Endothelial cell of umbilical vein (primary cell): Measurements from ENCODE around the gene RNF150. TPM values are rescaled to one million over a fixed set of nuclear protein-coding genes. Genes with fewer than 3 reads are reported as not detected.

Source experiments
- BruUV-seq: library from RNA; stranded (reverse); fragments of 400-500 nt; replicated peaks from 2 replicates; lab custom pipeline; 2021; lab: Mats Ljungman, UMichigan
- CTCF ChIA-PET: fragments of 300-600, 350-600 bp; sonication (Branson Sonifier 250); formaldehyde crosslinking; loops from one replicate; lab custom pipeline; 2021; ENCODE audit warnings: antibody characterized with exemption, inconsistent platforms; lab: Charles Lee
- POLR2A ChIA-PET: fragments of 300-600, 350-600 bp; sonication (Branson Sonifier 250); formaldehyde crosslinking; loops from one replicate; lab custom pipeline; 2021; ENCODE audit warnings: antibody characterized with exemption, inconsistent platforms; lab: Charles Lee
- DNase-seq: peaks from one replicate; pipeline ENCODE4 v3.0.0-alpha.2; 2011; ENCODE audit warnings: low read depth, low spot score
- FAIRE-seq: peaks from 2 replicates; lab custom pipeline; 2011; peaks lifted over from hg19 to GRCh38; lab: Jason Lieb, UNC
- H2AFZ ChIP-seq: 2 replicates; pipeline ENCODE4 v1.6.0; 2012; ENCODE audit warnings: low read depth, low read length, control low read depth, inconsistent platforms
- H3K27ac ChIP-seq: 2 replicates; pipeline ENCODE4 v1.5.1; 2011; ENCODE audit warnings: low read depth, mild to moderate bottlenecking, control low read depth, low read length, moderate library complexity; ENCODE audit not compliant: insufficient read depth
- H3K27me3 ChIP-seq, 2 experiments: 2 replicates each; pipeline versions ENCODE4 v1.6.0 to v1.6.1; 2011; ENCODE audit warnings: low read length in 2 of 2, mixed read lengths in 1 of 2; ENCODE audit not compliant: control insufficient read depth in 2 of 2, insufficient read depth in 2 of 2
- H3K36me3 ChIP-seq, 2 experiments: 2 replicates in 1 of 2; 3 replicates in 1 of 2; pipeline ENCODE4 v1.5.1; 2011; ENCODE audit warnings: low read length in 2 of 2, mild to moderate bottlenecking in 1 of 2, moderate library complexity in 1 of 2; ENCODE audit not compliant: control insufficient read depth in 2 of 2, insufficient read depth in 2 of 2; ENCODE audit errors: extremely low read depth in 1 of 2
- H3K4me1 ChIP-seq: 3 replicates; pipeline ENCODE4 v1.5.1; 2011; ENCODE audit warnings: mild to moderate bottlenecking, low read length; ENCODE audit not compliant: control insufficient read depth, insufficient read depth; ENCODE audit errors: extremely low read depth
- H3K4me2 ChIP-seq: 2 replicates; pipeline ENCODE4 v1.6.1; 2011; ENCODE audit warnings: low read length, control low read depth, mixed read lengths; ENCODE audit not compliant: insufficient read depth
- H3K4me3 ChIP-seq, 3 experiments: fragments of 200-600 bp in 1 of 3; sonication (generic), shearing (Covaris generic) in 1 of 3; replicated peaks in 1 of 3; 2 replicates each; pipeline ENCODE4 v1.5.1; 2011 to 2016; ENCODE audit warnings: control low read depth in 3 of 3, low read length in 3 of 3, mild to moderate bottlenecking in 2 of 3, inconsistent platforms in 1 of 3, low read depth in 1 of 3, moderate library complexity in 1 of 3; ENCODE audit not compliant: insufficient read depth in 1 of 3
- H3K79me2 ChIP-seq: 2 replicates; pipeline ENCODE4 v1.6.0; 2012; ENCODE audit warnings: low read length, inconsistent platforms; ENCODE audit not compliant: control insufficient read depth, insufficient read depth
- H3K9ac ChIP-seq: replicated peaks from 2 replicates; pipeline ENCODE3; 2011; ENCODE audit warnings: low read length, control low read depth; ENCODE audit not compliant: insufficient read depth; ENCODE audit errors: extremely low read depth
- H3K9me1 ChIP-seq: replicated peaks from 3 replicates; pipeline ENCODE4 v1.6.0; 2011; ENCODE audit warnings: mild to moderate bottlenecking, low read length; ENCODE audit not compliant: control insufficient read depth, insufficient read depth; ENCODE audit errors: extremely low read depth
- H3K9me3 ChIP-seq: replicated peaks from 2 replicates; pipeline ENCODE4 v1.5.1; 2012; ENCODE audit warnings: low read length, inconsistent platforms; ENCODE audit not compliant: control insufficient read depth, insufficient read depth
- H4K20me1 ChIP-seq: replicated peaks from 2 replicates; pipeline ENCODE3; 2011; ENCODE audit warnings: mild to moderate bottlenecking, low read length; ENCODE audit not compliant: control insufficient read depth, insufficient read depth; ENCODE audit errors: extremely low read depth
- FOS ChIP-seq: IDR thresholded peaks from 2 replicates; pipeline ENCODE4 v1.6.1; 2011; ENCODE audit warnings: mild to moderate bottlenecking, low read length, moderate library complexity, borderline replicate concordance; ENCODE audit not compliant: insufficient read depth
- GATA2 ChIP-seq: IDR thresholded peaks from 2 replicates; pipeline ENCODE4 v1.7.0; 2011; ENCODE audit warnings: low read depth, mild to moderate bottlenecking, moderate library complexity, mixed read lengths, low read length; ENCODE audit not compliant: insufficient read length, insufficient read depth
- JUN ChIP-seq: IDR thresholded peaks from 2 replicates; pipeline ENCODE4 v1.6.1; 2011; ENCODE audit warnings: borderline replicate concordance, low read depth; ENCODE audit not compliant: insufficient read length, insufficient read depth
- MYC ChIP-seq: IDR thresholded peaks from one replicate; pipeline ENCODE4 v1.6.1; 2011; ENCODE audit warnings: mild to moderate bottlenecking, low read depth, low read length
- POLR2AphosphoS5 ChIP-seq: IDR thresholded peaks from 2 replicates; pipeline ENCODE4 v1.6.1; 2012; ENCODE audit warnings: low read depth, mild to moderate bottlenecking, control low read depth, low read length, moderate library complexity; ENCODE audit not compliant: insufficient read depth
- dilution Hi-C: fragments of 300-500 bp; cut with MboI; formaldehyde crosslinking; loops from one replicate; pipeline ENCODE4 v1.15.0; 2019; ENCODE audit warnings: low sequenced_read_pairs; ENCODE audit not compliant: extremely low pct_ligation_motif_present
- intact Hi-C: fragments of 100-400 bp; cut with micrococcal nuclease; formaldehyde crosslinking; loops from one replicate; pipeline ENCODE4 v1.10.0; 2022
- polyA plus RNA-seq, 4 experiments: library from polyadenylated mRNA; depleted of rRNA in 3 of 4; stranded (reverse) in 3 of 4; unstranded in 1 of 4; fragments of >200 nt; gene quantifications; 2 replicates each; pipeline versions ENCODE4 v1.2.1 to v1.2.3, GENCODE V29; 2011 to 2012; ENCODE audit warnings: missing spikeins in 1 of 4
- total RNA-seq: library from RNA; stranded (reverse); gene quantifications from 2 replicates; pipeline ENCODE4 v1.2.3, GENCODE V29; 2021
- TF ChIP-seq, protein P1 (sequence below): IDR thresholded peaks from 2 replicates; pipeline ENCODE4 v1.6.1; 2011; ENCODE audit not compliant: insufficient read depth, insufficient read length
- TF ChIP-seq, protein P2 (sequence below), 2 donors: IDR thresholded peaks; 1 replicate in 1 of 2; 2 replicates in 1 of 2; pipeline ENCODE4 v1.5.1; 2011; ENCODE audit warnings: low read length in 2 of 2, mild to moderate bottlenecking in 2 of 2, moderate library complexity in 2 of 2, control low read depth in 1 of 2, inconsistent platforms in 1 of 2, low read depth in 1 of 2; ENCODE audit not compliant: insufficient read depth in 1 of 2; ENCODE audit errors: extremely low read depth in 1 of 2

The RNF150 gene
- total and polyA plus RNA-seq, 2 donors (not counting 3 experiments of a cell fraction or from before 2014, with no cell fraction given) = 0.33 to 0.35 TPM

DNA sequence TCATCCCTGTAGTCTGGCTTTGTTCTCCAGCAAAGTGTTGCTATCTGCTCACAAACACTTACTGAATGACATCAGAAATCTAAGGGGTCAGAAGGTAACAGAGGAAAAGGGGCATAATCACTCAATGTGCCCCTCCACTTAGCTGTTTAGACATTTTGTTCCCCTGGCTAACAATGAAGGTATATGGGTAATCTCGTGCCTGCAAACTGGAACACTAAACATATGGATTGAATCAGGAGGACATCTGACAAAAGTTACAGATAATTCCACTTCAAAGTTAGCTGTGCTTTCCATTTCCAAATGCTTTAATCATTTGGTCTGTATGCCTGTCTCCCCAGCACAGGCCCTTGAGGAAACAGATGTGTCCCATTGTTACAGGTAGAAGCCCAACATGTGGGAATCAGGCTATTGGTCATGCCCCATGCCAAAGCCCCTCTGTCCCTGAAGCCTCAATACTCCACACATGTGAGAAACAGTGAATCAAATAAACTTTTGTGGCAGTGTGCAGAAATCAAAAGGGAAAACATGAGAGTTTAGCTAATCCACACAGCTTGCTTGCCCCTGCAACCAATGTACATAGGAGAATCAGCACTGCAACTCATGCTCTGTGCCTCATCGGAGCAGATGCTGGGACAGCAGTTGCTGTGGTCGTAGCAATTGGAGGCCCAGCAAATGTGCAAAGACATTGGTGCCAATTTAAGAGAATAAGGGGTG, 111.7 kb downstream of the RNF150 start:
- Histone ChIP-seq H3K27me3 (no peaks in the 10 kb centered on the region), H3K4me2 (no peak overlapping the region), H3K36me3 (no peaks in the 10 kb centered on the region), H4K20me1 (no peaks in the 10 kb centered on the region), H2AFZ (no peak overlapping the region), H3K9ac (no peak overlapping the region), H3K9me1 (no peaks in the 10 kb centered on the region), H3K79me2 (no peaks in the 10 kb centered on the region), H3K4me3 (no peak overlapping the region), H3K27ac (no peak overlapping the region), H3K4me1 (no peaks in the 10 kb centered on the region), H3K9me3 (no peaks in the 10 kb centered on the region)
- dilution Hi-C loops = no loop called here
- ChIA-PET POLR2A (no interaction called here), CTCF (interaction anchor here (1.4 kb wide), 1 partner anchor 13 kb away, joined by 4 read pairs; no protein-coding TSS in a partner anchor)
- no TSS peak for BruUV-seq
- TF ChIP-seq, protein P1, sequence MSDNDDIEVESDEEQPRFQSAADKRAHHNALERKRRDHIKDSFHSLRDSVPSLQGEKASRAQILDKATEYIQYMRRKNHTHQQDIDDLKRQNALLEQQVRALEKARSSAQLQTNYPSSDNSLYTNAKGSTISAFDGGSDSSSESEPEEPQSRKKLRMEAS = no peak
- TF ChIP-seq GATA2 = no peak
- TF ChIP-seq MYC = no peak
- TF ChIP-seq POLR2AphosphoS5 = no peak
- TF ChIP-seq, protein P2, sequence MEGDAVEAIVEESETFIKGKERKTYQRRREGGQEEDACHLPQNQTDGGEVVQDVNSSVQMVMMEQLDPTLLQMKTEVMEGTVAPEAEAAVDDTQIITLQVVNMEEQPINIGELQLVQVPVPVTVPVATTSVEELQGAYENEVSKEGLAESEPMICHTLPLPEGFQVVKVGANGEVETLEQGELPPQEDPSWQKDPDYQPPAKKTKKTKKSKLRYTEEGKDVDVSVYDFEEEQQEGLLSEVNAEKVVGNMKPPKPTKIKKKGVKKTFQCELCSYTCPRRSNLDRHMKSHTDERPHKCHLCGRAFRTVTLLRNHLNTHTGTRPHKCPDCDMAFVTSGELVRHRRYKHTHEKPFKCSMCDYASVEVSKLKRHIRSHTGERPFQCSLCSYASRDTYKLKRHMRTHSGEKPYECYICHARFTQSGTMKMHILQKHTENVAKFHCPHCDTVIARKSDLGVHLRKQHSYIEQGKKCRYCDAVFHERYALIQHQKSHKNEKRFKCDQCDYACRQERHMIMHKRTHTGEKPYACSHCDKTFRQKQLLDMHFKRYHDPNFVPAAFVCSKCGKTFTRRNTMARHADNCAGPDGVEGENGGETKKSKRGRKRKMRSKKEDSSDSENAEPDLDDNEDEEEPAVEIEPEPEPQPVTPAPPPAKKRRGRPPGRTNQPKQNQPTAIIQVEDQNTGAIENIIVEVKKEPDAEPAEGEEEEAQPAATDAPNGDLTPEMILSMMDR (IDR thresholded peaks at IDR 0.05; ENCODE audit: extremely low read depth in 1 of 2, insufficient read depth in 1 of 2, low read depth in 1 of 2, low read length in 2 of 2) = no peak
- no peak for TF ChIP-seq JUN
- no peak for TF ChIP-seq FOS
- intact Hi-C loops = no loop called here
- DNase-seq = no peak
- no peak for FAIRE-seq
